H54 (cell line): ENCODE data around the gene UBE2E1.
"Not testable (repeated sequence)": the region's sequence is repeated elsewhere in the genome, so short reads cannot be mapped to it uniquely, and the experiment has no call there.

Source experiments
- DNase-seq: peaks from one replicate; pipeline ENCODE4 v3.0.0; 2011; ENCODE audit warnings: low spot score, mixed read lengths; ENCODE audit not compliant: insufficient read length
- FAIRE-seq: peaks from 3 replicates; lab custom pipeline; 2011; peaks lifted over from hg19 to GRCh38; lab: Jason Lieb, UNC
- POLR2A ChIP-seq: IDR thresholded peaks from 2 replicates; pipeline ENCODE4 v1.6.1; 2011; ENCODE audit warnings: low read depth, mild to moderate bottlenecking, low read length

Gene UBE2E1

GRCh38 chr3:23904545-23904944 is 98.8 kb downstream of the UBE2E1 start:
- no peak for FAIRE-seq

GRCh38 chr3:23909341-23909740 is 103.6 kb downstream of the UBE2E1 start:
- FAIRE-seq, result no peak
- no peak for TF ChIP-seq POLR2A
- no peak for DNase-seq

More at GRCh38 chr3:23904545-23904944, 98.8 kb downstream of the UBE2E1 start:
- TF ChIP-seq POLR2A, result no peak
- DNase-seq, result no peak

DNA sequence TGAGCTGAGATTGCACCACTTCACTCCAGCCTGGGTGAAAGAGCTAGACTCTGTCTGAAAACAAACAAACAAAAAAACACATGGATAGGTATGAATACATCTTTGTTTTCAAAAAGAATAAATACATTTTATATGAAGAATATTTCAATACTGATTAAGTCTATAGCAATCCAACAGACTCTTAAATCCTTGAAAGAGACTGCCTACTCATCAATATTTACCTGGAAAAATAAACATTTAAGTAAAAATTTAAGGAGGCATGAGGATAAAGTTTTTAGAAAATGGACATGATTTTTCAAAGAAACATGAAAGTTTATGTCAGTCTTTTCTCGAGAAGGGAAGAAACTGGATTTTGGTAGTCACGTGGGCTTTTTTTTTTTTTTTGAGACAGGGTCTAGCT is 105.6 kb downstream of the UBE2E1 start:
- no peak for FAIRE-seq

DNA sequence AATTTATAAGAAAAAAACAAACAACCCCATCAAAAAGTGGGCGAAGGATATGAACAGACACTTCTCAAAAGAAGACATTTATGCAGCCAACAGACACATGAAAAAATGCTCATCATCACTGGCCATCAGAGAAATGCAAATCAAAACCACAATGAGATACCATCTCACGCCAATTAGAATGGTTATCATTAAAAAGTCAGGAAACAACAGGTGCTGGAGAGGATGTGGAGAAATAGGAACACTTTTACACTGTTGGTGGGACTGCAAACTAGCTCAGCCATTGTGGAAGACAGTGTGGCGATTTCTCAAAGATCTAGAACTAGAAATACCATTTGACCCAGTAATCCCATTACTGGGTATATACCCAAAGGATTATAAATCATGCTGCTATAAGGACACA is 106.6 kb downstream of the UBE2E1 start:
- FAIRE-seq, DNase-seq: not testable (repeated sequence)

More for the DNA sequence above, 105.6 kb downstream of the UBE2E1 start:
- TF ChIP-seq POLR2A, result no peak
- DNase-seq, result no peak

GRCh38 chr3:23913182-23913581 is 107.4 kb downstream of the UBE2E1 start:
- DNase-seq (no peak), FAIRE-seq (no peak)
- TF ChIP-seq POLR2A, result no peak

DNA sequence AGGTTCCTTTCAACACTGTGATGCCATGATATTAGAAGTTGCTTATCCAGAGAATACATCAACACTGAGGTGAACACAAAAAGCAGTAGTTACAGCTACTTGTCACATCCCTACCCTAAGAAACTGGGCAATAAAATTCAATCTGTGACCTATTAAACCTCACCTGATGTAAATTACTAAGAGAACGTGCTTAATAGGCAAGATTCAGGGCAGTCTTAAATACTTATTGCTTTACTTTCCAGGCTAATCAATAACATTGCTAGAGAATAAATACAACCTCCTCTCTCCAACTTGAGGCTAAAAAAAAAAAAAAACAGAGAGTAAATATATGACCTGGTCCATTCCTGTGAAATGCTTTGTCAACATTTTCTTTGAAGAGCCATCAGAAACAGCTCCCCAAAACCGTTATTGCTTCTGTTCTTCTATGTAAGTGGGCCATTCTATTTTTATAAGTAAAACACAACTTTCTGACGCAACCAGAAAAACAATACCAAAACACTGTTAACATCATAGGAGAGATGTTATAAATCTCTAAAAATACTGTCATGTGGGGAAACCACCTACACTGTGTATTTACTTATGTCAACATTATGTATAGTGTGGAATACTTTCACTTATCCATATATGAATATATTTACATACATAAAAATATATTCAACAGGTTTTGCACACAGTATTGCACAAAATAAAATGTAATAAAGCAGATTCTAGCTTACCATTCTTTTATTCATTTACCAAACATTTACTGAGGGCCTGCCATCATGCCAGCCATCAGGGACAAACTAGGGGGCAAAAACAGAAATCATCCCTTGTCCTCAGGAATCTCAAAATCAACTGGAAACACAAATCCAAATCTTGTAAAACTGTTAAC is 108.4 kb downstream of the UBE2E1 start:
- FAIRE-seq, result no peak
- no peak for DNase-seq
- TF ChIP-seq POLR2A, result no peak

- no peak for DNase-seq
- peak; percentile 89 for FAIRE-seq
- no peak for TF ChIP-seq POLR2A
These were observed 109.9 kb downstream of the UBE2E1 start for GRCh38 chr3:23915537-23916108.

- DNase-seq, result no peak
- no peak for TF ChIP-seq POLR2A
- no peak for FAIRE-seq
These were observed 110.6 kb downstream of the UBE2E1 start for GRCh38 chr3:23916152-23916885.

- TF ChIP-seq POLR2A, result peak; percentile 97
- peak; percentile 95 for FAIRE-seq
- DNase-seq, result peak; percentile 89
These were observed 111.3 kb downstream of the UBE2E1 start, which contains the start of the genes NKIRAS1 and RPL15 for GRCh38 chr3:23916886-23917678. Gene NKIRAS1 (minus strand): TSS chr3:23916990. CDS start chr3:23910904, 6,086 bp downstream. Gene RPL15 (plus strand): TSS chr3:23917132. CDS start chr3:23917860, 728 bp downstream.

GRCh38 chr3:23917679-23918303 is 112.0 kb downstream of the UBE2E1 start:
- FAIRE-seq, DNase-seq: not testable (repeated sequence)

- FAIRE-seq, DNase-seq: not testable (repeated sequence)
These were observed 112.6 kb downstream of the UBE2E1 start for GRCh38 chr3:23918331-23918730.

GRCh38 chr3:23919628-23920027 is 113.9 kb downstream of the UBE2E1 start:
- TF ChIP-seq POLR2A, result no peak
- FAIRE-seq (no peak), DNase-seq (no peak)

- peak; percentile 27 for FAIRE-seq
- DNase-seq, result no peak
- TF ChIP-seq POLR2A, result no peak
These were observed 114.4 kb downstream of the UBE2E1 start for GRCh38 chr3:23920151-23920655.
